ENCODE measurements around the gene GATAD2A. TPM values are rescaled to one million over a fixed set of nuclear protein-coding genes. Genes with fewer than 3 reads are reported as not detected.

The GATAD2A gene
- total RNA-seq, 2 experiments from 2014 or later = 104 to 107 TPM

DNA sequence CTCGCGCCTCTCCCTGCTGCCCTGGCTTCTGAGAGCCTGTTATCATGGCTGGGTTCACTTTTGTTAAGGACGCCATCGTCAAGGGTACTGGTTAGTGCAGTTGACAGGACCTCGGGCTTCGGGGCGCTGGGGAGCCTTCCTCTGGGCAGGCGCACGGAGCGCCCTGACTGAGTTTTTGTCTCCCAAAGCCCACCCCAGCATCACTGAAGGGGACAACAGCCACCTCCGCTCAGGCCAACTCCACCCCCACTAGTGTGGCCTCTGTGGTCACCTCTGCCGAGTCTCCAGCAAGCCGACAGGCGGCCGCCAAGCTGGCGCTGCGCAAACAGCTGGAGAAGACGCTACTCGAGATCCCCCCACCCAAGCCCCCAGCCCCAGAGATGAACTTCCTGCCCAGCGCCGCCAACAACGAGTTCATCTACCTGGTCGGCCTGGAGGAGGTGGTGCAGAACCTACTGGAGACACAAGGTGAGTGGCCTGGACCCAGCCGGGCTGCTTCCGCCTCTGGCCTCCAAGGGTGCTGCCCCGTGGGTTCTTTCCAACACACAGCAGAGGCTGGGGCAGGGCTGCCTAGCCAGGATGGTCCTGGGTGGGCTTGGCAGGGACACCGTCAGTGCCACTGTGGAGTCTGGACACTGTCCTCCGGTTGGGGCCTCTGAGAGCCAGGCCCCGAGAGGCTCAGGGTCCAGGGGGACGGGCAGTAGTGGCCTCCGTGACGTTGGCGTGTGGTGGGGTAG is 92.9 kb downstream of the GATAD2A start:
- H3K9me3 Mint-ChIP-seq = no peaks in the 10 kb centered on the region
- no peak overlapping the region for H3K27ac Mint-ChIP-seq
- TF ChIP-seq, protein P1, sequence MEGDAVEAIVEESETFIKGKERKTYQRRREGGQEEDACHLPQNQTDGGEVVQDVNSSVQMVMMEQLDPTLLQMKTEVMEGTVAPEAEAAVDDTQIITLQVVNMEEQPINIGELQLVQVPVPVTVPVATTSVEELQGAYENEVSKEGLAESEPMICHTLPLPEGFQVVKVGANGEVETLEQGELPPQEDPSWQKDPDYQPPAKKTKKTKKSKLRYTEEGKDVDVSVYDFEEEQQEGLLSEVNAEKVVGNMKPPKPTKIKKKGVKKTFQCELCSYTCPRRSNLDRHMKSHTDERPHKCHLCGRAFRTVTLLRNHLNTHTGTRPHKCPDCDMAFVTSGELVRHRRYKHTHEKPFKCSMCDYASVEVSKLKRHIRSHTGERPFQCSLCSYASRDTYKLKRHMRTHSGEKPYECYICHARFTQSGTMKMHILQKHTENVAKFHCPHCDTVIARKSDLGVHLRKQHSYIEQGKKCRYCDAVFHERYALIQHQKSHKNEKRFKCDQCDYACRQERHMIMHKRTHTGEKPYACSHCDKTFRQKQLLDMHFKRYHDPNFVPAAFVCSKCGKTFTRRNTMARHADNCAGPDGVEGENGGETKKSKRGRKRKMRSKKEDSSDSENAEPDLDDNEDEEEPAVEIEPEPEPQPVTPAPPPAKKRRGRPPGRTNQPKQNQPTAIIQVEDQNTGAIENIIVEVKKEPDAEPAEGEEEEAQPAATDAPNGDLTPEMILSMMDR (IDR thresholded peaks at IDR 0.05) = no peak
- Histone ChIP-seq H3K4me3 (ENCODE audit: low read length) (no peak overlapping the region), H3K27me3 (ENCODE audit: control insufficient read depth in 1 of 2, insufficient read depth in 2 of 2, low read length in 2 of 2) (no peaks in the 10 kb centered on the region), H3K27ac (ENCODE audit: low read depth in 1 of 2, low read length in 2 of 2) (no peak overlapping the region), H3K4me1 (ENCODE audit: insufficient read depth, low read length) (no peaks in the 10 kb centered on the region), H3K36me3 (ENCODE audit: insufficient read depth, low read length) (peaks cover 96% of the 10 kb centered on the region), H3K9me3 (ENCODE audit: control insufficient read depth in 1 of 2, insufficient read depth in 1 of 2, low read length in 2 of 2) (no peaks in the 10 kb centered on the region)
- peaks cover 86% of the 10 kb centered on the region for H3K36me3 Mint-ChIP-seq (ENCODE audit: low read depth)
- ATAC-seq (ENCODE audit: poor library complexity) (no peak), DNase-seq (peak in 1 of 14 experiments; percentile 27)
- no peaks in the 10 kb centered on the region for H3K27me3 Mint-ChIP-seq
- no peak overlapping the region for H3K4me3 Mint-ChIP-seq
- CTCF ChIA-PET = no interaction called here
- intact Hi-C loops (cut with DNase I, micrococcal nuclease) = no loop called here
- H3K4me1 Mint-ChIP-seq (ENCODE audit: low read depth) = no peaks in the 10 kb centered on the region
- POLR2A ChIA-PET = no interaction called here

GRCh38 chr19:19499272-19499995 is 94.0 kb downstream of the GATAD2A start:
- peak in 1 of 14 experiments; percentile 25 for DNase-seq
- Mint-ChIP-seq H3K4me1 (ENCODE audit: low read depth) (no peaks in the 10 kb centered on the region), H3K27ac (no peak overlapping the region), H3K9me3 (no peaks in the 10 kb centered on the region), H3K4me3 (no peak overlapping the region), H3K36me3 (ENCODE audit: low read depth) (peaks cover 84% of the 10 kb centered on the region), H3K27me3 (no peaks in the 10 kb centered on the region)
- H3K9me3 ChIP-seq (ENCODE audit: control insufficient read depth in 1 of 2, insufficient read depth in 1 of 2, low read length in 2 of 2) = no peaks in the 10 kb centered on the region
- no peak overlapping the region for H3K4me3 ChIP-seq (ENCODE audit: low read length)
- no peak for ATAC-seq (ENCODE audit: poor library complexity)
- ChIA-PET POLR2A (no interaction called here), CTCF (no interaction called here)
- peaks cover 97% of the 10 kb centered on the region for H3K36me3 ChIP-seq (ENCODE audit: insufficient read depth, low read length)
- H3K27me3 ChIP-seq (ENCODE audit: control insufficient read depth in 1 of 2, insufficient read depth in 2 of 2, low read length in 2 of 2) = no peaks in the 10 kb centered on the region
- no peaks in the 10 kb centered on the region for H3K4me1 ChIP-seq (ENCODE audit: insufficient read depth, low read length)
- no peak overlapping the region for H3K27ac ChIP-seq (ENCODE audit: low read depth in 1 of 2, low read length in 2 of 2)
- intact Hi-C loops (cut with DNase I, micrococcal nuclease) = no loop called here
- TF ChIP-seq, protein P1 (IDR thresholded peaks at IDR 0.05) = no peak

- intact Hi-C loops (cut with DNase I, micrococcal nuclease) = no loop called here
- Histone ChIP-seq H3K4me3 (ENCODE audit: low read length) (no peak overlapping the region), H3K27me3 (ENCODE audit: control insufficient read depth in 1 of 2, insufficient read depth in 2 of 2, low read length in 2 of 2) (no peaks in the 10 kb centered on the region), H3K4me1 (ENCODE audit: insufficient read depth, low read length) (no peaks in the 10 kb centered on the region), H3K27ac (ENCODE audit: low read depth in 1 of 2, low read length in 2 of 2) (no peak overlapping the region), H3K36me3 (ENCODE audit: insufficient read depth, low read length) (peaks cover 99% of the 10 kb centered on the region), H3K9me3 (ENCODE audit: control insufficient read depth in 1 of 2, insufficient read depth in 1 of 2, low read length in 2 of 2) (no peaks in the 10 kb centered on the region)
- no peaks in the 10 kb centered on the region for H3K27me3 Mint-ChIP-seq
- DNase-seq (peak in 1 of 14 experiments; percentile 22), ATAC-seq (ENCODE audit: poor library complexity) (no peak)
- H3K27ac Mint-ChIP-seq = no peak overlapping the region
- H3K9me3 Mint-ChIP-seq = no peaks in the 10 kb centered on the region
- H3K4me3 Mint-ChIP-seq = no peak overlapping the region
- no peaks in the 10 kb centered on the region for H3K4me1 Mint-ChIP-seq (ENCODE audit: low read depth)
- peaks cover 85% of the 10 kb centered on the region for H3K36me3 Mint-ChIP-seq (ENCODE audit: low read depth)
- ChIA-PET CTCF (no interaction called here), POLR2A (no interaction called here)
- TF ChIP-seq, protein P1 (IDR thresholded peaks at IDR 0.05) = no peak
Observed at GRCh38 chr19:19500975-19501644, 95.6 kb downstream of the GATAD2A start.

Measured in CD4-positive, alpha-beta T cell (primary cell).